Glutamatergic neuron (in vitro differentiated cells): ENCODE measurements around the gene TMOD4. TPM values are rescaled to one million over a fixed set of nuclear protein-coding genes. Genes with fewer than 3 reads are reported as not detected.

ENCODE experiments used
- DNase-seq: peaks from one replicate; pipeline ENCODE4 v3.0.0; 2022
- H3K27ac Mint-ChIP-seq: one replicate; pipeline ENCODE4 v1.8.0; 2020; ENCODE audit warnings: mild to moderate bottlenecking, mixed read lengths, inconsistent platforms; ENCODE audit not compliant: unreplicated experiment
- H3K27me3 Mint-ChIP-seq: one replicate; pipeline ENCODE4 v1.8.0; 2020; ENCODE audit warnings: mild to moderate bottlenecking, moderate library complexity, mixed read lengths, inconsistent platforms; ENCODE audit not compliant: unreplicated experiment
- H3K36me3 Mint-ChIP-seq: one replicate; pipeline ENCODE4 v1.8.0; 2020; ENCODE audit warnings: mild to moderate bottlenecking, mixed read lengths, inconsistent platforms; ENCODE audit not compliant: unreplicated experiment
- H3K4me1 Mint-ChIP-seq: one replicate; pipeline ENCODE4 v1.8.0; 2020; ENCODE audit warnings: mild to moderate bottlenecking, low read depth, mixed read lengths, inconsistent platforms; ENCODE audit not compliant: unreplicated experiment
- H3K4me3 Mint-ChIP-seq: one replicate; pipeline ENCODE4 v1.8.0; 2020; ENCODE audit warnings: mild to moderate bottlenecking, mixed read lengths, inconsistent platforms; ENCODE audit not compliant: unreplicated experiment
- H3K9me3 Mint-ChIP-seq: one replicate; pipeline ENCODE4 v1.8.0; 2020; ENCODE audit warnings: mild to moderate bottlenecking, moderate library complexity, mixed read lengths, inconsistent platforms; ENCODE audit not compliant: unreplicated experiment
- total RNA-seq: library from RNA; stranded (reverse); fragmentation: NEBNext Ultra II Directional; extraction: Animal tissue kit (Norgen Biotek cat#: 25700); gene quantifications from one replicate; pipeline ENCODE4 v1.2.1, GENCODE V29; 2021; ENCODE audit not compliant: unreplicated experiment
- TF ChIP-seq, protein P1 (sequence below): fragments of 200-600 bp; sonication (generic); IDR thresholded peaks from one replicate; pipeline ENCODE4 v1.5.0; 2021; ENCODE audit not compliant: partially characterized antibody, unreplicated experiment

Gene TMOD4
- total RNA-seq, 1 donor from 2014 or later = 0.76 TPM

DNA sequence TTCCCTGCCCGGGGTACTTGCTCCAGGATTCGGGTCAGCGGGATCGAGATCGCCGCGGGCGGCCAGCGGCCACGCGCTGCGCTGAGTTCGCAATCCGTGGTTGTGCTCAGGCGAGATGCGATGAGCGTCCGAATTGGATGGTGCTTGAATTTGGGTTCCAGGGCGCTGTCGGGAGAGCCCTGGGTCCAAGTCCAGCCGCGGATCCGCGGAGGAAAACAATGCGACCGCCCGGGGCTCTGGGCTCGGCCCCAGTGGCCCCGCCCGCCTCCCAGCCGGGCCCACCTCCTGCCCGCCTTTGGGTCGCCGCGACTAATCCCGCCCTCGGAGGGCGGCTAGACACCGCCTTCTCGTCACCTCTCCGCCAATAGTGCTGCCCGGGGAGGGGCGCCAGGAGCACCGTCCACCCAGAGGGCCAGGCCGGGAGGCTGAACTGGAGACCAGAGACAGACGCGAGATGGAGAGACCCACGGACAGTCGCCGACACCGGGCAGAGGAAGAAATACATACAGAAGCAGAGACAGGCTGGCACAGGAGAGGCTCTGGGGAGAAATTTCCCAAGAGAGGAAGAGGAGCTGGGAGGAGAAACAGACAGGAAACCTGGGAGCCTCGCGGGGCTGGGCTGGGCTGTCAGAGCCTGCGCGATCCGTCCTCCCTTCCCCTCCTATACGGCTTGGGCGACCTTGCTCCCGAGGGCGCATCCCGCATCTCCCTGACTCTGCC lies 29.2 kb downstream of the TMOD4 start, which contains the start of gene SEMA6C:
Gene SEMA6C (minus strand): TSS at position 220 of the 720 bp plus-strand sequence. CDS start 4,010 bp downstream, outside the sequence.
- Mint-ChIP-seq H3K27me3 (peaks cover 7% of the 10 kb centered on the region), H3K4me1 (peaks cover 29% of the 10 kb centered on the region), H3K27ac (peak within 1 kb of the TSS; percentile 91), H3K36me3 (no peaks in the 10 kb centered on the region), H3K9me3 (peaks cover 6% of the 10 kb centered on the region), H3K4me3 (peak within 1 kb of the TSS; percentile 99)
- peak; percentile 95 for DNase-seq
- TF ChIP-seq, protein P1, sequence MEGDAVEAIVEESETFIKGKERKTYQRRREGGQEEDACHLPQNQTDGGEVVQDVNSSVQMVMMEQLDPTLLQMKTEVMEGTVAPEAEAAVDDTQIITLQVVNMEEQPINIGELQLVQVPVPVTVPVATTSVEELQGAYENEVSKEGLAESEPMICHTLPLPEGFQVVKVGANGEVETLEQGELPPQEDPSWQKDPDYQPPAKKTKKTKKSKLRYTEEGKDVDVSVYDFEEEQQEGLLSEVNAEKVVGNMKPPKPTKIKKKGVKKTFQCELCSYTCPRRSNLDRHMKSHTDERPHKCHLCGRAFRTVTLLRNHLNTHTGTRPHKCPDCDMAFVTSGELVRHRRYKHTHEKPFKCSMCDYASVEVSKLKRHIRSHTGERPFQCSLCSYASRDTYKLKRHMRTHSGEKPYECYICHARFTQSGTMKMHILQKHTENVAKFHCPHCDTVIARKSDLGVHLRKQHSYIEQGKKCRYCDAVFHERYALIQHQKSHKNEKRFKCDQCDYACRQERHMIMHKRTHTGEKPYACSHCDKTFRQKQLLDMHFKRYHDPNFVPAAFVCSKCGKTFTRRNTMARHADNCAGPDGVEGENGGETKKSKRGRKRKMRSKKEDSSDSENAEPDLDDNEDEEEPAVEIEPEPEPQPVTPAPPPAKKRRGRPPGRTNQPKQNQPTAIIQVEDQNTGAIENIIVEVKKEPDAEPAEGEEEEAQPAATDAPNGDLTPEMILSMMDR = no peak

DNA sequence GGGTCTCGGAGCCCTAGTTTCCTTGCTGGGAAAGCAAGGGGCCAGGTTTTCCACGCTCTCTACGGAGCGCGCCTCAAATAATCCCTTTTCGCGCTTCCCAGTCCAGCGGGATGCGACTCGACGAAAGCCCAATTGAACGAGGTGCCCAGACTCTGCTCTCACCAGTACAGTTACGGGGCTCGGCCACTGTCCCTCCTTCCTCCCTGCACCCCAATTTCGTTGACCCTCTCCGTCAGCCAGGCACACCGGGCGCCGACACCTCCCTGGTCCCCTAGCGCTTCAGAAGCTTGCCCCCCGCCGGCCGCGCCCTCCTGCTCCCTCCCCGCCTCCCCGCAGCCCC lies 29.7 kb downstream of the TMOD4 start:
- H3K4me1 Mint-ChIP-seq = peaks cover 29% of the 10 kb centered on the region
- peaks cover 6% of the 10 kb centered on the region for H3K9me3 Mint-ChIP-seq
- H3K4me3 Mint-ChIP-seq = peak overlapping the region; percentile 99
- H3K36me3 Mint-ChIP-seq = no peaks in the 10 kb centered on the region
- TF ChIP-seq, protein P1 = no peak
- DNase-seq = no peak
- H3K27me3 Mint-ChIP-seq = peaks cover 7% of the 10 kb centered on the region
- peak overlapping the region; percentile 91 for H3K27ac Mint-ChIP-seq

DNA sequence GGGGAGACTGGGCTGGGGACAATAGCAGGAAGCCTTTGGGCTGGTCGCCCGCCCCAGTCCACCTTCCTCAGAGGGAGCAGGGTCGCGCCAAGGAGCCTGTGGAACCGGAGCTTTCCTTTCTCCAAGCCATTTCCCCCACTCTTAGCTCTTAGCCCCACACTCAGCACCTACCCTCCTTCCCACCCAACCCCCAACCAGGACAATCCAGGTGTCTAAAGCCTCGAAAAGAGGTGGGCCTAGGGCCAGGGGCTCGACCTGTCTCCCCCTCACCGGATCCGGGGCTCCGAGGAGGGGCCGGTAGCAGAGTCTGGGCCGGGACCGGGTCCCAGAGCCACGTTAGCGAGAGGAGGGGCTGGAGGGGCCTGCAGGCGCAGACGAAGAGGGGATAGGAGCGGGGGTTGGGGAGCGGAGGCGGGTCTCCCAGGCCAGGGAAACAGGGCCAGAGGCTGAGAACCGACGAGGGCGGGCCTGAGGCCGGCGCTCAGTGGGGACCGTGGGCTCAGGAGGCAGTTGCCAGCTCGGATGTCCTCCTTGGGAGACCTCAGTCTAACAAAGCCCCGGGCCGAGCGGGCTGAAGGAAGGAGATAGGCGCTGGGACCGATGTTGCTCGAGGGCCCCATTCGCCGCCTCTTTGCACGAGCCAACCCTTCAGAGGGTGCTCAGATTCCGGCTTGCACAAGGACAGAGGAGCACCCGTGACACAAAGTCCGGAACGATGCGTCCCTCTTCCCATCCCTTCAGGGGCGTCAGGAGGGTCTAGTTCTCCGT lies 30.3 kb downstream of the TMOD4 start:
- H3K4me3 Mint-ChIP-seq = peak overlapping the region; percentile 99
- peaks cover 29% of the 10 kb centered on the region for H3K4me1 Mint-ChIP-seq
- TF ChIP-seq, protein P1 = no peak
- peak overlapping the region; percentile 91 for H3K27ac Mint-ChIP-seq
- peaks cover 6% of the 10 kb centered on the region for H3K9me3 Mint-ChIP-seq
- no peaks in the 10 kb centered on the region for H3K36me3 Mint-ChIP-seq
- H3K27me3 Mint-ChIP-seq = peaks cover 7% of the 10 kb centered on the region
- peak; percentile 45 for DNase-seq

DNA sequence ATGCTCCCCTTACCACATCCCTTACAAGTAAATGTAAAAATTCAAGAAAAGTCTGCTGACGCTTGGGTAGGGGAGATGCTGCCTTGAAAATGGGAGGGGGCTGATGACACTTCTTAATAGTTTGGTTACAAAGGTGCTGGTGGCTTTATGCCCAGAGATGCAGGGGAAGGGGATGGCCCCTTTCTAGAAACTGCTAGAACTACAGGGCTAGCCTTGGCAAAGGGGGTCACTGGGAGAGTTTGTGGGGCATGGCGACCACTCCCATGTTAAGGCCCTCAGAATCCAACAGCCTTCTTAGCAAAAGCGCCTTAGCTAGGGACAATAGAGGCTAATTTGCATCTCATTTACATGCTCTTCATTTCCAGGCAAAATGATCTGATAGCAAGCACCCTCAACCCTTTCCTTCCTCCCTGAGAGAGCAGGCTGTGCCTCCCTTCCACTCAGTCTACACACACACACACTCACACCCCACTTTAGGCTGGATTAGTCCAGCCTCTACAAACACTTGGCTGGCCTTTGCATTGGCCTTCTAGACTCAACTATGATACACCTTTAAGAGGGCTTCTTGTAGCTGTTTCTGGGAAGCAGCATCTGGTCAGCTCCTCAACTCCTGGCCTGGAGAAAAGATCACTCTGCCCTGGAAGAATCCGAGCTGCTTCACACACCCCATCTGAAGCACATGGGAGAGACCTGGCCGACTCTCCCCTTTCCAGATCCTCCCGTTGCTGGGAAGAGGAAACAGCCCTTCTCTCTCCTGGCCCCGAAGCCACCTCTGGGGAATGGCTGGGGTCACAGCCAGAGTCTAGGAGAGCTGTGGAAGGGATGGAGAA lies 31.1 kb downstream of the TMOD4 start:
- peak; percentile 41 for DNase-seq
- Mint-ChIP-seq H3K9me3 (peaks cover 6% of the 10 kb centered on the region), H3K27ac (peak overlapping the region; percentile 73), H3K27me3 (peaks cover 7% of the 10 kb centered on the region), H3K36me3 (no peaks in the 10 kb centered on the region), H3K4me1 (peaks cover 29% of the 10 kb centered on the region), H3K4me3 (peak overlapping the region; percentile 99)
- TF ChIP-seq, protein P1 = no peak
